ENCODE results near the gene SLC9A3.
A peak's percentile ranks its signal among the peaks of the same experiment; 100 is the strongest.
"Not testable (repeated sequence)": the region's sequence is repeated elsewhere in the genome, so short reads cannot be mapped to it uniquely, and the experiment has no call there.

Gene SLC9A3

GRCh38 chr5:511476-511875 is 12.8 kb downstream of the SLC9A3 start:
- H3K27me3 ChIP-seq: peaks cover 0 to 66% (median 0%) of the 10 kb centered on the region in 11 experiments; a peak in 9 of 22 replicates
- H3K36me3 ChIP-seq: no peaks in the 10 kb centered on the region
- no peak overlapping the region for H3K4me2 ChIP-seq
- no peak overlapping the region for H3K4me3 ChIP-seq
- H4K20me1 ChIP-seq: peaks cover 0 to 41% (median 0%) of the 10 kb centered on the region in 11 experiments; a peak in 8 of 22 replicates
- H3K4me1 ChIP-seq: peaks cover 19 to 30% (median 25%) of the 10 kb centered on the region in 10 experiments
- TF ChIP-seq Cebpa-rat (IDR thresholded peaks at IDR 0.05): no peak
- no peak overlapping the region for H3K9ac ChIP-seq
- H3K9me3 ChIP-seq (replicated peaks in 1 of 11): peaks cover 6 to 21% (median 16%) of the 10 kb centered on the region in 11 experiments; a peak in 17 of 22 replicates
- no peak overlapping the region for H3K27ac ChIP-seq

GRCh38 chr5:510521-510920 is 13.7 kb downstream of the SLC9A3 start:
- Histone ChIP-seq H3K4me1 (peaks cover 19 to 30% (median 25%) of the 10 kb centered on the region in 10 experiments), H4K20me1 (peaks cover 0 to 41% (median 0%) of the 10 kb centered on the region in 11 experiments; a peak in 8 of 22 replicates), H3K4me3 (no peak overlapping the region), H3K4me2 (no peak overlapping the region), H3K9ac (no peak overlapping the region), H3K27me3 (peaks cover 0 to 60% (median 0%) of the 10 kb centered on the region in 11 experiments; a peak in 9 of 22 replicates), H3K27ac (no peak overlapping the region), H3K36me3 (no peaks in the 10 kb centered on the region), H3K9me3 (replicated peaks in 1 of 11) (peaks cover 8 to 27% (median 20%) of the 10 kb centered on the region in 11 experiments; a peak in 17 of 22 replicates)
- no peak for TF ChIP-seq Cebpa-rat (IDR thresholded peaks at IDR 0.05)

- Histone ChIP-seq H3K4me2 (peak overlapping the region in 7 of 11 experiments; percentile 12 to 46 (median 26); a peak in 8 of 22 replicates), H3K9ac (no peak overlapping the region)
- TF ChIP-seq Cebpa-rat (IDR thresholded peaks at IDR 0.05): no peak
These were observed 14.6 kb downstream of the SLC9A3 start for GRCh38 chr5:509611-510185.

GRCh38 chr5:507986-508575 is 16.2 kb downstream of the SLC9A3 start:
- H3K27ac ChIP-seq, H3K36me3 ChIP-seq, H3K4me3 ChIP-seq, H3K9ac ChIP-seq, H3K4me2 ChIP-seq: not testable (repeated sequence)
- Histone ChIP-seq H3K9me3 (replicated peaks in 1 of 11) (peaks cover 8 to 27% (median 20%) of the 10 kb centered on the region in 11 experiments; a peak in 18 of 22 replicates), H3K4me1 (peaks cover 0 to 19% (median 7%) of the 10 kb centered on the region in 10 experiments; a peak in 14 of 20 replicates), H3K27me3 (peaks cover 0 to 55% (median 0%) of the 10 kb centered on the region in 11 experiments; a peak in 7 of 22 replicates), H4K20me1 (peaks cover 0 to 28% (median 0%) of the 10 kb centered on the region in 11 experiments; a peak in 6 of 22 replicates)

More at GRCh38 chr5:509611-510185, 14.6 kb downstream of the SLC9A3 start:
- H4K20me1 ChIP-seq: peaks cover 0 to 36% (median 0%) of the 10 kb centered on the region in 11 experiments; a peak in 8 of 22 replicates
- H3K36me3 ChIP-seq: no peaks in the 10 kb centered on the region
- H3K9me3 ChIP-seq (replicated peaks in 1 of 11): peaks cover 8 to 27% (median 20%) of the 10 kb centered on the region in 11 experiments; a peak in 17 of 22 replicates
- H3K27ac ChIP-seq: no peak overlapping the region
- no peak overlapping the region for H3K4me3 ChIP-seq
- peaks cover 15 to 28% (median 23%) of the 10 kb centered on the region in 10 experiments for H3K4me1 ChIP-seq
- peaks cover 0 to 55% (median 0%) of the 10 kb centered on the region in 11 experiments; a peak in 9 of 22 replicates for H3K27me3 ChIP-seq

GRCh38 chr5:505951-506525 is 18.2 kb downstream of the SLC9A3 start:
- no peak overlapping the region for H3K4me2 ChIP-seq
- H3K27me3 ChIP-seq: peaks cover 0 to 57% (median 10%) of the 10 kb centered on the region in 11 experiments; a peak in 12 of 22 replicates
- H3K27ac ChIP-seq: no peak overlapping the region
- H4K20me1 ChIP-seq: peaks cover 0 to 24% (median 0%) of the 10 kb centered on the region in 11 experiments; a peak in 4 of 22 replicates
- H3K4me3 ChIP-seq: no peak overlapping the region
- peaks cover 9 to 27% (median 20%) of the 10 kb centered on the region in 11 experiments; a peak in 18 of 22 replicates for H3K9me3 ChIP-seq (replicated peaks in 1 of 11)
- no peak overlapping the region for H3K9ac ChIP-seq
- H3K36me3 ChIP-seq: no peaks in the 10 kb centered on the region
- TF ChIP-seq Cebpa-rat (IDR thresholded peaks at IDR 0.05): no peak
- H3K4me1 ChIP-seq: peaks cover 18 to 36% (median 26%) of the 10 kb centered on the region in 10 experiments

GRCh38 chr5:504326-505154 is 19.7 kb downstream of the SLC9A3 start:
- Histone ChIP-seq H3K36me3 (no peaks in the 10 kb centered on the region), H3K4me1 (peaks cover 25 to 44% (median 35%) of the 10 kb centered on the region in 10 experiments), H3K4me2 (no peak overlapping the region), H3K27ac (no peak overlapping the region), H3K4me3 (no peak overlapping the region), H3K27me3 (peaks cover 0 to 62% (median 10%) of the 10 kb centered on the region in 11 experiments; a peak in 13 of 22 replicates), H3K9ac (no peak overlapping the region), H4K20me1 (peaks cover 0 to 17% (median 0%) of the 10 kb centered on the region in 11 experiments; a peak in 4 of 22 replicates), H3K9me3 (replicated peaks in 1 of 11) (peaks cover 9 to 27% (median 20%) of the 10 kb centered on the region in 11 experiments; a peak in 18 of 22 replicates)
- TF ChIP-seq Cebpa-rat (IDR thresholded peaks at IDR 0.05): no peak

- Histone ChIP-seq H3K27me3 (peaks cover 0 to 77% (median 10%) of the 10 kb centered on the region in 11 experiments; a peak in 13 of 22 replicates), H3K36me3 (no peaks in the 10 kb centered on the region), H3K4me2 (peak overlapping the region; percentile 88 to 99 (median 95)), H3K4me3 (peak overlapping the region in 7 of 10 experiments; percentile 4 to 56 (median 36); a peak in 7 of 20 replicates), H3K9me3 (replicated peaks in 1 of 11) (peaks cover 0 to 15% (median 12%) of the 10 kb centered on the region in 11 experiments; a peak in 12 of 22 replicates), H3K4me1 (peaks cover 27 to 53% (median 43%) of the 10 kb centered on the region in 10 experiments), H4K20me1 (peaks cover 0 to 24% (median 3%) of the 10 kb centered on the region in 11 experiments; a peak in 7 of 22 replicates), H3K27ac (0 out of 22 replicates have a peak overlapping the region, but pooled peaks of 1 of the 11 experiments have one; percentile 1), H3K9ac (peak overlapping the region in 6 of 11 experiments; percentile 21 to 59 (median 42); a peak in 9 of 22 replicates)
- no peak for TF ChIP-seq Cebpa-rat (IDR thresholded peaks at IDR 0.05)
These were observed 21.7 kb downstream of the SLC9A3 start for GRCh38 chr5:502325-503079.
